Cerebellar nuclear complex (tissue), 1 donor: ENCODE data around the gene COPA.
A peak's percentile ranks its signal among the peaks of the same experiment; 100 is the strongest.
"Not testable (repeated sequence)": the region's sequence is repeated elsewhere in the genome, so short reads cannot be mapped to it uniquely, and the experiment has no call there.

ENCODE experiments used
- DNase-seq, 2 experiments: peaks; one replicate each; lab custom pipeline; 2025; lab: John Stamatoyannopoulos, UW

The COPA gene

DNA sequence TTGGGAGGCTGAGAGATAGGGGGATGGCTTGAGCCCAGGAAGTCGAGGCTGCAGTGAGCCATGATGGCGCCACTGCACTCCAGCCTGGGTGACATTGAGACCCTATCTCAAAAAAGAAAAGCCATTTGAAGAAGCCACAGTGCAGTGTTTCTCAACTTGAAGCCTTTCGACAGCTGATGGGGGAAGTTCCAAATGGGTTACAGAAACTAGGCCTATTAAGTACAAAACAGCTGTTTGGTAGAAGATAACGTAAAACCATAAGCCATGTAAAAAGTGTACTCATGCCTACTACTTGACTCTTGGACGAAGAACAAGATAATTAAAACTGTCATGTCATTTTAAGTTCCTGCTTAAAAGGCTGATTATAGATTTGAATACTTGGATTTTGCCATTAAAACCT lies 16.6 kb downstream of the COPA start:
- DNase-seq, result no peak

DNA sequence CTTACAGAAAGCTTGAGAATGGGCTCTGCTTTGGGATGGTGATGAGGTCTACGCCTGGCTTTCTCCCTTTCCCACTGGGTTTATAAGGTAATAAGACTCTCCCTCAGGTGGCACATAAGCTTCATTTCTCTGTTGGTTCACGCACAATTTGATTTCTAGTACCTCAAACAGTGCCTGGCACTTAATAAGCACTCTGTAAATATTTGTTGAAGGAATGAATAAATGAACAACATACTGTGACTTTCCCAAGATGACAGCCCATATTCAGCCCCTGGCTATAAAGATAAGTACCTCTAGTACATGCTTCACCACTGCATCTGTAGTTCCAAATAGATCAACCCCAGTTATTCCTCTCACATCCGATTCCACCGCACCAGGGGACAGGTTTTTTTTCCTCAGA lies 17.8 kb downstream of the COPA start:
- no peak for DNase-seq

DNA sequence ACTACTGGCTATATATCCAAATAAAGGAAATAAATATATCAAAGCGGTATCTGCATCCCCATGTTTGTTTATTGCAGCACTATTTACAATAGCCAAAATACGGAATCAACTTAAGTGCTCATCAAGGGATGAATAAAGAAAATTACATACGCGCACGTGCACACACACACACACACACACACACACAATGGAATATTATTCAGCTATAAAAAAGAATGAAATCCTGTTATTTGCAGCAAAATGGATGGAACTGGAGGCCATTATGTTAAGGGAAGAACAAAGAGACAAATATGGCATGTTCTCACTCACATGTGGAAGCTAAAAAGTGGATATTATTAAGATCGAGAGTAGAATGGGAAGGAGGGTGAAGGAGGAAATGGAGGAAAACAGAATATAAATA lies 20.2 kb downstream of the COPA start:
- no peak for DNase-seq

DNA sequence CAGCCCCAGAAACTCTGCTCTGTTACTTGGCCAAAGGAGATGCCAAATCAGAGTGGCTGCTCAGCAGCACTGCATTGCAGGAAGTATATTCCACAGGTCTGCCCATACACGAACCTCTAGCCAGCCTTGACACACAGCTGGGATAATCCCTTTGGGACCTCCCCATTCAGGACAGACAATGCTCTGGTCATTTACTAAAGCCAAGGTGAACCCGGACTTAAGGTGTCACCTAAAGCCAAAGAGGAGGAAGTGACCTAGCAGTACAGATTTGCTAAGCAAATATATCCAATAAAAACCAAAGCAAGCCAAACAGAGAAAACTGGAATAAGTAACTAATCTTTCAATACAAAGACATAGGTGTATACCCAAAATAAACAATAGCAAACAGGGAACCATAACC lies 27.7 kb downstream of the COPA start:
- no peak for DNase-seq

DNA sequence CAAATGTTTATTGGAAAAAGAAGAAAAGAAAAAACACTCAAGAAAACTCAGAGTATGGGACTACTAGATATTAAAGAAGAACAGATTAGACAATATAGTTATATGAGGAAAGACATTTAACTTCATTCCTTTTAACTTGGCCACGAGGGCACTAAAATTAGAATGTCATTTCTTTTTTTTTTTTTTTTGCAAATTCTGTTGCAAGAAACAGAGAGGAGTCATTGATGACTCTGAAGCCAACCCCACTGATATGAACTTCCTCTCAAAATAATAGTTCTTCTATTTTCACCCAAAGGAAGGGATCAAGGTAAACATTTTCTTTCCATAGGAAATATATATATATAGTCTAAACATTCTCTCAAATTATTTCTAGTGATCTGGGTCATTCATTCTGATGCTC lies 33.5 kb downstream of the COPA start:
- no peak for DNase-seq

DNA sequence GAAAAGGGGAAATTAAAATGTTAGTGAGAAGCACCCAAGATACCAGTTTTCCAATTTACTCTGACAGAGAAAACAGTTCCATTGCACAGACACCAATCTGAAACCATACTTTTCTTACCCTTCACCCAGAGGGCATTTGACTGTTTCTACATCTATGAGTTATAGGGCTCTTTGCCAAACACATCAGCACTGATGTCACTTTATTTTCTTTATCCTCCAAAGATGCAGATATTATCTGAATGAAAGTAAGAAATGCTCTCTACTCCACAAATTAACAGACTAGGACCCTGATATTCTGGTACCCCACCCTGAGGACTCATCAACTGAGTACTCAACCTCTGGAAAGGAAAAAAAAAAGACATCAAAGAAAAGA lies 33.9 kb downstream of the COPA start:
- no peak for DNase-seq

DNA sequence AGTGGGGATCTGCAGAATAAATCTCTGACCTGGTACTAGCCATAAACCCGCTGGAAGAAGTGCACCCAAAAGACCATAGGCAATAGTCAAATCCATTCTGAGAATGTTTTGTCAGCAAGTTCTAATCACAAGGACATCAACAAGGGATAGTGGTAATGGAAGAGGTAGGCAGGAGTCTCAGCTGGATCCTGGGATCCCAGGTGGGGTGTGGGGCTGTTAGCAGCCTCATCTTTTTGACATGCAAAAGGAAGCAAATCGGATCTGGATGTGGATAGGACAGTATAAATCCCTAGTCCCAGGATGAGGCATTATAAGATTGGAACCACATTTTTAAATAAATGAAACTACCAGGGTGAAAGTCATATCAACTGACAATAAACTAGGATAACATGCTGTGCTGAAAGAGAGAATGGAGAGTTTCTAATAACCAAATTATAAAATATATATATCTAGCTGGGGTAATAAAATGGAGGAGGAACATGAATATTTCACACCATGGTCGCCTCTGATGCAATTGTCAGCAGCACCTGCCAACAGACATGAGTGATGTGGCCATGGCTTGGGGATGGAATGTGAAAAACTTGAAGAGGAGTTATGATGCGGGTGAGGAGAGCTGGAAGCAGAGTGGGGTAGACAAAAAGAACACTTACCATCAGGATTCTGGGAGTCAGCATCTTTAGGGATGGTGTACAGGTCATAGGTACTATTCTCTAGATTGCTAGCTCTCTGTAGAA lies 34.4 kb downstream of the COPA start:
- DNase-seq, result no peak

DNA sequence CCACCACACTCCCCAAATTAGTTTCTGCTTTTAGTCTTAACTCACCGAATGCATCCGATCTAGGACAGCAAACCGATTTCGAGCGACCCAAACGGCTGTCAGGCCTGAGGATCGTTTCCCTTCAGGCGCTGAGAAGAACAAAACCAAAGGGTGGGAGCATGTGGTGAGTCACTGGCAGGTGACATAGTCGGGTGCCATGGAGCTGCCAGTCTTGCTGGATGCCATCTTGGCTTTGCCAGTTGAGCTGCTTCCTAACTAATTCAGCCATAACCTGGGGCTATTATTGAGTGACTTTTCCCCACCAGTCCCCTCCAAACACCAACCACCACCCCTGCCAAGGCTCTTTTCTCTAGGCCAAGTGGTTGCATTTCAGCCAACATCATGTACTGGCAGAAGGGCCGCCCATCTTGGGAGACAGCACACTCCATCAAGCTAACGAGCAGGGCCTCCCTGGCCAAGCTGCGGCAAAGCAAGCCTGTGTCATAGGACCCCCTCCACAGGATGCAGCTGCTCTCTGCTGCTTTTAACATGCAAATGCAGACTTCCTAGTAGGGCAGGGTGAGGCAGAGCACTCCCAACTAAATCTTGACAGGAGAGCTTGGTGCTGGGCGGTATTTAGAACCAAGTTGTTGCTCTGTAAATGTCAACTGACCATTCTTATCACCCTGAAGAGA lies 35.8 kb downstream of the COPA start:
- no peak for DNase-seq

DNA sequence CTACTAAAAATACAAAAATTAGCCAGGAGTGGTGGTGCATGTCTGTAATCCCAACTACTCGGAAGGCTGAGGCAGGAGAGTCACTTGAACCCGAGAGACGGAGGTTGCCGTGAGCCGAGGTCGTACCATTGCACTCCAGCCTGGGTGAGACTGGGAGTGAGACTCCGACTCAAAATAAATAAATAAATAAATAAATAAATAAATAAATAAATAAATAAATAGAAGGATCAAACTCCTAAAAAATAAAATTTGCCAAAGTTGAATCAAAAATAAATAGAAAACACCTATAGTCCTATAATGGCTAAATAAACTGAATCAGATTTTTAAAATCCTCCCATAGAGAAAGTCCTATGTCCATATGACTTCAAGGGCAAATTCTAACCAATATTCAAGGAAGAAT lies 42.9 kb downstream of the COPA start:
- DNase-seq, result no peak

DNA sequence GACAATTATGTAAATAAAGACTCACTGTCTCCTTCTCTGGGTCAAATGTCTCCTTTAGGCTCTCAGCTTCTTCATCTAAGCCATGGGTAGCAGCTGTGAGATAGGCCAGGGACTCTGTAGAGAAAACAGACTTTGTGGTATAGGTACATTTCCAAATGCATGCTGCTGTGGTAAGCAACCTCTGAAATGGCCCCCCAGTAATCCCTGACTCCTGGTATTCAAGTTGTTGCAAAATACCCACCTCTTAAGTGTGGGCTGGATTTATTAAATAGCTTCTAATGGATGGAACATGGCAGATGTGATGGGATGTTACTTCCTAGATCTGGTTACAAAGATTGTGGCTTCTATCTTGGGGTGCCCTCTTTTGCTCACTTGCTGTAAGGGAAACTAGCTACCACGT lies 47.0 kb downstream of the COPA start:
- no peak for DNase-seq

DNA sequence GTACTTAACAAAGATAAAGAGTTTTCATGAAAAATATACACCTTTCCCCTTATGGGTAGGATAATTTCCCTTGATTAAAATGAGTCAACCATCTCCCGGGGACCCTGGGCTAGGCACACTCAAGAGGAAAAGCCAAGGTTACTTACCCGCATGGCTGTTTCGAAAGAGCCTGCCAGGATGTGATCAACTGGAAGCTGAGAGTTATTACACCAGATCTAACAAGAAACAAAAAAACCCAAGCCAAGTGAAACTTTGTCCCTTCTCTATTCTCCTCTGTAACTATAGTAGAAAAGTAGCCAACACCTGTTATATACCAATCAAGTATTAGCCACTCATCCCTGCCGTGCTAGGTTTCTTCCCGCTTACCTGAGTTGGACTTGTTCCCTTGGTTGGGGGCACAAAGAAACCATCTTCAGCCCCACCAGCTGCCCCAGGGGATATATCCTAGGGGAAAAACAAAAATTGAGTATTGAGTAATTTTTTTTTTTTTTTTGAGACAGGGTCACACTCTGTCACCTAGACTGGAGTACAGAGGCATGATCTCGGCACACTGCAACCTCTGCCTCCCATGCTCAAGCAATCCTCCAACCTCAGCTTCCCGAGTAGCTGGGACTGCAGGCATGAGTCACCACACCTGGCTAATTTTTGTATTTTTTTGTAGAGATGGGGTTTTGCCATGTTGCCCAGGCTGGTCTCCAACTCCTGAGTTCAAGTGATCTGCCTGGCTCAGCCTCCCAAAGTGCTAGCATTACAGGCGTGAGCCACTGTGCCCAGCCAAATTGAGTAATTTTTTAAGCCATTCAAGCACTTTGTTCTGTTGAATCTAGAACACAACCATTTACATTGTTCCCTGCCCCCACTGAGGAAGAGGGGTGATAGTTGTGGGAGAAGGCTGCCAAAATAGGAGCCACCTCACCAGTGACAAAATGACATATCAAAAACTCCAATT lies 49.8 kb downstream of the COPA start:
- DNase-seq, result no peak

DNA sequence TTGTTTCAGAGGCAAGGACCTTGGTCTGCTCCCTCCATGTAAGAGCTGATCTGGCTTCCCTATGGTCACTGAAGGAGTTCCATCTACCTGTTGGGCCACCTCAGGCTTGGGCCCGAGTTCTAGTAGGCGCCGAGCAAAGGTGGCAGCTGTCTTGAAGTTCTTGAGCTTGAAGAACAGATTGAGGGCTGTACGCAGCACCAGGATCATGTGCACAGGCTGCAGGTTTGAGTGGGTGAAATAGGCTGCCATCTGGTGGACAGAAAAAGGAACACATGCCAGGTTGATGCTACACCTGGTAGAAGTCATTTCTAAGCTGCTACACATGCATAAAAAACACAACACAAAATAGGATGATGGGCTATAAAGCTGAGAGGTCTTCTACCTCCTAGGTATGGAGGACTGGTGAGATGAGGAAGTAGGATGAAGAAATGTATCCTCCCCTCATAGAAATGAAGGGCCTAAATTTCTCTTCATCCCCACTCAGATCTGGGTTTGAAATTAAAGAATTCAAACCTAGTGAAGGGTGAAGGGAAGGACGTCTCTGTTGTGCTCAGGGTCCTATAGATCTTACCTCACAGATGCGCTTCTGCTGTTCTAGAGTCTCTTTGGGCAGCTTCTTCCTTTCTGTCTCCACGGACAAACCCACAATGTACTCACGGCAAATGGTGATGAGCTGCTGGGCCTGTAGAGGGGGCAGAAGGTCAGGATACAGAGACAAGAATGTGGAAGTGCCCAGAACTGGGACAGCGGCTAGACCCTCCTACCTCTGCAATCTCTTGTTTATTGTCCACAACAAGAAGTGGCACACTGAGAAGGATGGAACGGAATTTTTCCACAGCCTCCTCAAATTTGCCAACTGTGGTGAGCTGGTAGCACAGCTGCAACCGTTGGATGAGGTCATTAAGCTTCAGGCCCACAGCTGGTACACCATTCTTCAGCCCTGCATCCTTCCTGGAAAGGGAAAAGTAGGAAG lies 51.5 kb downstream of the COPA start:
- DNase-seq, result peak in 1 of 2 experiments; percentile 64

DNA sequence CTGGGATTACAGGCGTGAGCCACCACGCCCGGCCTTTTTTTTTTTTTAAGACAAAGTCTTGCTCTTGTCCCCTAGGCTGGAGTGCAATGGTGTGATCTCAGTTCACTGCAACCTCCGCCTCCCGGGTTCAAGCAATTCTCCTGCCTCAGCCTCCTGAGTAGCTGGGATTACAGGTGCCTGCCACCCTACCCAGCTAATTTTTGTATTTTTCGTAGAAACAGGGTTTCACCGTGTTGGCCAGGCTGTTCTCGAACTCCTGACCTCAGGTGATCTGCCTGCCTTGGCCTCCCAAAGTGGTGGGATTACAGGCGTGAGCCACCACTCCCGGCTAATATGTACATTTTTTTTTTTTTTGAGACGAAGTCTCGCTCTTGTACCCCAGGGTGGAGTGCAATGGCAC lies 55.3 kb downstream of the COPA start:
- DNase-seq, result not testable (repeated sequence)

DNA sequence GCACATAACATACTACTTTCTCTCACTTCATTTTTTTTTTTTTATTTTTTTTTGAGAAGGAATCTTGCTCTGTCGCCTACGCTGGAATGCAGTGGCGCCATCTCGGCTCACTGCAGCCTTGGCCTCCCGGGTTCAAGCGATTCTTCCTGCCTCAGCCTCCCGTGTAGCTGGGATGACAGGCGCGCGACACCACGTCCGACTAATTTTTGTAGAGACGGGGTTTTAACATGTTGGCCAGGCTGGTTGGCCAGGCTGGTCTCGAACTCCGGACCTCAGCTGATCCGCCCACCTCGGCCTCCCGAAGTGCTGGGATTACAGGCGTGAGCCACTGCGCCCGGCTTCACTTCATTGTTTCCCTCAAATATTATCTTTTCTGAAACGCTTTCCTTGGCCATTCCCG lies 57.5 kb downstream of the COPA start:
- no peak for DNase-seq

DNA sequence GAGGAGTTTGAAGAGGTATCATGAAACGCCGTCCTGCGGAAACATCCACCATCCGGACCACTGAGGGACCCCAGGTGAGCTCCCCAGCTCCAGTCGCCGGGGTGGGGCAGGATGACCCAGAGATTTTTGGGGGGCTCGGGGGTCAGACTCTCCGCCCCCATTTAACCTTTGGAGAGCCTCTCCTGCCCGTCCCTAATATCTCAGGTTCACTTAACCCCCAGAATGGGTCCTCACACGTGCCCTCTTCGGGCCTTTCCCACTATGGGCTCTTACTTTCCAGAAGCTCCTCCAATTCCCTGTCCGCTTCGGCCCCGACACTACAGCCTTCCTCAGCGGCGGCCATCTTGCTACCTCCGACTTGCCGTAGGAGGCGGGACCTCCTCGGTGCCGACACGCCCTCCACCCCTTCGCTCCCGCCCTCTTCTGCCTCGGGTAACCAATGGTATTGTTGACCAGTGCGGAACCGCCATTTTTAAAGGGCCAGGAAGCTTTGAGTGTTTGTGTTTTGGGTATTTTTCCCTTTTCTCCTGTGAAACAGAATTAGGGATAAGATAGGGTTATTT lies 58.2 kb downstream of the COPA start, which contains the start of gene PEX19:
Gene PEX19, minus strand, starts transcription at position 352 of the 563 bp plus-strand sequence. Its CDS starts 9 bp downstream, at position 343.
- peak; percentile 55 to 83 for DNase-seq

DNA sequence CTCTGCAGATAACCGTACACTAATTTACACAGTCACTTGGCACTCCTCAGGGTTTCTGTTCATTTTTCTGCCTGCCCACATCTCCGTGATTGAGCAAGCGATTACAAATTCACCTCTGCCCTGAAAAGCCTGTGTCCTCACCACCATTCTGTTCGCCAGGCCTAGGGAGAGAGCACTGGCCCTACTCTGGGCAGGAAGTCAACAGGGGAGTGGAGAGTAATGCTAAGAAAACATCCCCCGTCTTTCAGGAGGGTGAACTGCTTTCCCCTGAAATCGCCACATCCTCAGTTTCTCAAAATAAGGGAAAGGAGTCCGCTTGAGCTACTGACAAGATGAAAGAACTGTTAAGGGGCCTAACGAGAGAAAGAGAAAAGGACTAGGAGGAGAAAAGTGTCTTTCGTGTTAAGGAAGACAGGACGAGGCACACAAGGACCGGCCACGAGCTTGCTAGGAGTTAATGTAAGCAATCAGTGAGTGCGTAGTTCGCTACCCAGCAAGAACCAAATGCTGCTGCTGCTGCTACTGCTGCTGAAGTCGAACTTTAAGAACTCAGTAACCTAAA lies 58.7 kb downstream of the COPA start:
- no peak for DNase-seq

DNA sequence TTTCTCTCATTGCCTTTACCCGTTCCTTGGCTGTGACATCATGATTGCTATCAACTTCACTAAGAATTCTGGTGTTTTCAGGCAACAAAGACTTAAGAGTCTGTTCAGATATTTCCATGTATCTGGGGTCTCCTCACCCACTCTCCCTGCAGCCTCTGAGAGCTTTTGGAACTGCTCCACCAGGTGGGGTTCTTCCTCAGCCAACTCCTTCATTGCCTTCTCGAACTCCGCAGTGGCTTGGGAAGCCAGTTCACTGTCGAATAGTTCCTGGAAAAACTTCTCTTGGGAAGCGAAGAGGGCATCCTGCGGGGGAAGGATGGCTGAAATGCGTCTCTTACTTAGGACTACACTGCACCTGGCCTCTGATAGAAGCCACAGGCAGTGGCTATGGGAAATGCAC lies 60.2 kb downstream of the COPA start:
- DNase-seq, result no peak

DNA sequence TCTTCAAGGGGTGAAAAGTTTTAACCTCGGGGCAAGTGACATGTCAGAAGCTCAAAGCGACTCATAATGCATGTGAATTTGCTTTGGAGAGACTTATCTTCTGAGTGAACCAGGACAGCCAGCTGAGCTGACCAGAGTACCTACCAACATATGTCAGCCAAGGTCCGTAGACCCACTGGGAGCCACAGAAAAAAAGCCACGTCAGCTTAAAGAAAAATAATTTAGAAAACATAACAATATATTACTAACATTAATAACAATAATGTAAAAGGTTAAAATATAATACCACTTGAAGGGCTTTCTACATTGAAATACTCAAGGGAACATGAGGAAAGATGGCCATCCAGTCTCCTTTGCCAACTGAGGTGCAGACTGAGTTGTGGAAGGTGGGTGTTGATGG lies 65.1 kb downstream of the COPA start:
- DNase-seq, result no peak

DNA sequence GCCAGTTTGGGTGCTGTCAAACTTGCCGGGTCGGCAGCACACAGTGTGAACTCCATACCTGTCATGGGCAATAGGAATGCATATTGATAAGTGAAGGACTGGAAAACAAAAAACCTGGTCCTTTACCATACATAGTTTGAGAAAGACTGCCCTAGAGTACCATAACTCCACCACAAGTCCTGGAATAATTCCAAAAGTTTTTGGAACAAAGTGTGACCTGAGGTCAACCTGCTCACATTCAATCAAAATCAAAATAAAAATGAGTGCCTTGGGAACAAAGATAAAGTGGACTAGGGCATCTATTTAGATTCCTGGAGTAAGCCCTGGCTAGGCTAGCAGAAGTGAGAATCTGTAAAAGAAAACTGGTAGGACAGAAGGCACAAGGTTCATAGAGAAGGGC lies 65.7 kb downstream of the COPA start:
- no peak for DNase-seq

DNA sequence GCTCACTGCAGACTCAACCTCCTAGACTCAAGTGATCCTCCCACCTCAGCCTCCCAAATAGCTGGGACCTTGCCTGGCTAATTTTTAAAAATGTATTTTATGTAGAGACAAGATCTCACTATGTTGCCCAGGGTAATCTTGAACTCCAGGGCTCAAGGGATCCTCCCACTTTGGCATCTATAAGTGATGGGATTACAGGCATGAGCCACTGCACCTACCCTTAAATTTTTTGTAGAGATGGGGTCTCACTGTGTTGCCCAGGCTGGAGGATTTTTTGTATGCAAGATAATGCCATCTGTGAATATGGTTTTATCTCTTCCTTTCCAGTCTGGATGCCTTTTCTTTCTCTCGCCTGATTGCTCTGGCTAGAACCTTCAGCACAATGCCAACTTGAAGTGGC lies 72.0 kb downstream of the COPA start:
- DNase-seq, result no peak
